Adrenal gland (tissue), 5 donors: ENCODE results near the gene CCDC83.

Experiments
- CTCF ChIP-seq, 6 experiments: fragments of 450-650 bp in 4 of 6; fragments of 200-600 bp in 2 of 6; sonication (generic) in 1 of 6; IDR thresholded peaks; 1 replicate in 5 of 6; 2 replicates in 1 of 6; pipeline versions ENCODE4 v1.5.1 to v1.8.0; 2016 to 2021; ENCODE audit warnings: antibody characterized with exemption in 6 of 6, mild to moderate bottlenecking in 2 of 6, moderate library complexity in 1 of 6
- POLR2A ChIP-seq, 2 donors: fragments of 450-650 bp; IDR thresholded peaks; one replicate each; pipeline ENCODE4 v1.6.1; 2017; ENCODE audit warnings: antibody characterized with exemption in 2 of 2, mild to moderate bottlenecking in 2 of 2, moderate library complexity in 1 of 2
- donor health status: DM: no; HTN: no; CAD: no.

DNA sequence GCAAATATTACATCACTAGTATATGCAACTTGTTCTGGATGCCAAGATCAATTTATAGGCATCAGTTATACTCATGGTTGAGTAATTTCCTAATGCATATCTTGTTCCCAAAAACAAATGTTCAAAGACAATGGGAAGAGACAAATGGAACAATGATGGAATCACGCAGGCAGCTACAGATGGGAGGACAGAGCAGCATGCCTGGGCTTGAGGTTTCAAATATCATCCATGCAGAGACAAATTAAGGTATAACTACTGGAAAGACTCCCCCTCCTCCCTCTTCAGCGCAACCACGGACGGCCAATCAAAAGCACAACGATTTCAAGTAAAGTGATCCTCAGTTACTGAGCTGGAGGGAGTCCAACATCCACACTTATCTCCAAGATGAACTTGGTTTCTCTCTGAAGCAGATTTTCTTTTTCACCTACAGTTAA lies 106.8 kb downstream of the CCDC83 start:
- TF ChIP-seq CTCF (IDR thresholded peaks at IDR 0.05) (no peak), POLR2A (IDR thresholded peaks at IDR 0.05) (no peak)
